Brain microvascular endothelial cell (primary cell): ENCODE results near the gene NMRAL1.

Source experiments
- DNase-seq: peaks from one replicate; pipeline ENCODE4 v3.0.0-alpha.2; 2020
- H3K27ac ChIP-seq: fragments of 250-450 bp; sonication (Bioruptor Pico); 2 replicates; pipeline ENCODE4 v1.5.1; 2020; ENCODE audit warnings: mild to moderate bottlenecking, moderate library complexity
- H3K27me3 ChIP-seq: fragments of 250-450 bp; sonication (Bioruptor Pico); replicated peaks from 2 replicates; pipeline ENCODE4 v1.5.1; 2020; ENCODE audit warnings: mild to moderate bottlenecking
- H3K36me3 ChIP-seq: fragments of 250-450 bp; sonication (Bioruptor Pico); replicated peaks from 2 replicates; pipeline ENCODE4 v1.5.1; 2020; ENCODE audit warnings: mild to moderate bottlenecking
- H3K4me3 ChIP-seq: 2 replicates; pipeline ENCODE4 v1.5.1; 2011; ENCODE audit warnings: low read depth, mild to moderate bottlenecking, control low read depth, low read length, moderate library complexity
- in situ Hi-C: cut with HindIII; loops from 2 replicates; pipeline ENCODE4 v1.10.0; 2017; ENCODE audit warnings: low sequenced_read_pairs, low pct_ligation_motif_present
- TF ChIP-seq, protein P1 (sequence below): IDR thresholded peaks from 2 replicates; pipeline ENCODE4 v1.5.1; 2011; ENCODE audit warnings: low read depth, mild to moderate bottlenecking, moderate library complexity, low read length, control low read depth, inconsistent platforms; ENCODE audit errors: missing control alignments

The NMRAL1 gene

DNA sequence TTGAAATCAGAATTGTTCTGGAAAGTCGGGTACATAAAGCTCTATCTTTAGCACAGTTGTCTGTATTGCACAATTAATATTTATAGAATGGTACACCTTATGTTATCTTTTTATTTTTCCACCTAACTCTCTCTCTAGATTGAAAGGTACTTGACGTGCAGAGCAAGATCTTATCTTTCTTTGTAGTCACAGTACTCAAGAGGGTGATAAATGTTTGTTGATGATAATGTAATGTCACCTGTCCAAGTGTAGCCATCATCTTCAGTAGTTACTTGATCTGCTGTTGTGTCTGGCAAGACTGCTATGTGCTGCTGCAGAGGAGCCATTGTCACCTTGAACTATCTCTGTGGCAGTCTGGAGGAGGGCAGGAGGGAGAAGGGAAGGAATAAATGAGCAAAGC lies 7.1 kb upstream of the NMRAL1 start:
- TF ChIP-seq, protein P1, sequence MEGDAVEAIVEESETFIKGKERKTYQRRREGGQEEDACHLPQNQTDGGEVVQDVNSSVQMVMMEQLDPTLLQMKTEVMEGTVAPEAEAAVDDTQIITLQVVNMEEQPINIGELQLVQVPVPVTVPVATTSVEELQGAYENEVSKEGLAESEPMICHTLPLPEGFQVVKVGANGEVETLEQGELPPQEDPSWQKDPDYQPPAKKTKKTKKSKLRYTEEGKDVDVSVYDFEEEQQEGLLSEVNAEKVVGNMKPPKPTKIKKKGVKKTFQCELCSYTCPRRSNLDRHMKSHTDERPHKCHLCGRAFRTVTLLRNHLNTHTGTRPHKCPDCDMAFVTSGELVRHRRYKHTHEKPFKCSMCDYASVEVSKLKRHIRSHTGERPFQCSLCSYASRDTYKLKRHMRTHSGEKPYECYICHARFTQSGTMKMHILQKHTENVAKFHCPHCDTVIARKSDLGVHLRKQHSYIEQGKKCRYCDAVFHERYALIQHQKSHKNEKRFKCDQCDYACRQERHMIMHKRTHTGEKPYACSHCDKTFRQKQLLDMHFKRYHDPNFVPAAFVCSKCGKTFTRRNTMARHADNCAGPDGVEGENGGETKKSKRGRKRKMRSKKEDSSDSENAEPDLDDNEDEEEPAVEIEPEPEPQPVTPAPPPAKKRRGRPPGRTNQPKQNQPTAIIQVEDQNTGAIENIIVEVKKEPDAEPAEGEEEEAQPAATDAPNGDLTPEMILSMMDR = no peak
- Histone ChIP-seq H3K36me3 (peaks cover 11% of the 10 kb centered on the region), H3K27me3 (no peaks in the 10 kb centered on the region), H3K27ac (no peak overlapping the region), H3K4me3 (no peak overlapping the region)
- DNase-seq = no peak
- in situ Hi-C loops = no loop called here

DNA sequence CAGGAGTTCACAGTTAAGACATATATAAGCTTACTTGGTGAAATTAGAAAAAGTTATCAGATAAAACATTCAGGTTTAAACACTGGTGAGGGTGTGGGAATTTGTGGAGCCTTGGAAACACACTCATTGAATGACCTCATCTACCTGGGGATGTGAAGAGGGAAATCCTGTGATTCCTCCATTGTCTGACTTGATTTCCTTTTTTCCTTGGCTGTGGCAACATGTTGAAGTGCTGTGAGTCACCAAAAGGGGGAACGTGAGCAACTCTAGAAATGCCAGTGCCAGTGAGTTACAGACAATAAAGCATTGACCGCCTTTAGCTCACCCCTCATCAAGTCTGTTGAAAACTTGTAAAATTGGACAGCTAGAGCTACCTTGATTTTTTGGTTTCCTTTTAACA lies 3.5 kb upstream of the NMRAL1 start:
- Histone ChIP-seq H3K4me3 (no peak overlapping the region), H3K27ac (no peak overlapping the region), H3K27me3 (no peaks in the 10 kb centered on the region), H3K36me3 (no peaks in the 10 kb centered on the region)
- in situ Hi-C loops = no loop called here
- DNase-seq = no peak
- TF ChIP-seq, protein P1 = peak; percentile 39

DNA sequence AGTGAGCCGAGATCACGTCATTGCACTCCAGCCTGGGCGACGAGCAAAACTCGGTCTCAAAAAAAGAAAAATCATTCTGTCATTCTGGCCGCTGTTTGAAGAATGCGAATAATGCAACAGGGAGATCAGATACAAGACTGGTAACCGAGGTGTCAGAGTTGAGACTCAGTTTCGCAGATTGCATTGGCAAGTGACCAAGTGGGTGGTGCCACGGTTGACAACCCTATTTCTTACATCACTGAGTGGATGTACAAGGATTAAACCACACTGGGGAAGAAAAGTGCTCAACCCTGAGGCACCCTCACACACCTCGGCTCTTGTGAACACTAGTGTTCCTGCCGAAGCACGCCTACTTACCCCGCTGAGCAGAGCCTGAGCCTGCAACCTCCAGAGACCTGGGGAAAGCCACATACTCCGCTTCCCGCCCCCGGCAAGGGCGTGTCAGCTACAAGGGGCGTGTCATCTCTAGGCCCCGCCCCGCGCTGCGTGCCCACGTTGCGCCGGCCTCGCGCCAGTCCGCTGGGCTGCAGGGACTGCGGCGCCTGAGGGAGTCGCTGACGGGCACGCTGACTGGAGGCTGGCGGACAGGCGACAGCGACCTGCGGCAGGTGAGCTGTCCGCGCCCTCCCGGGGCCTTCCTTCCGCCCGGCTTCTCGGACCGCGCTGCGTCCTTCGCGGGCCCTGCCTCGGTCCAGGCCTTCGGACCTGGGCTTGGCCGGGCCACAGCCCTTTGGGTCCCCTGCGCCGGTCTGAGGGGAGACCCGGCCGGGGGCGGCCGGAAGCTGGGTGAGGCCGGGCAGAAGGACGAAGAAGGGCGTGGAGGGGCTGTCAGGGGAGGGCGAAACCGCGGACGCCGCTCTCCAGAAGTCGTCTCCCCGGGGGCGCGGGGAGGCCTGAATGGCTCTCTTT lies 1.7 kb upstream of the NMRAL1 start, which contains the start of gene HMOX2:
HMOX2 (plus strand) TSS at position 519 of the 909 bp plus-strand sequence. CDS start 29,127 bp downstream, outside the sequence.
- Histone ChIP-seq H3K36me3 (no peaks in the 10 kb centered on the region), H3K4me3 (peak within 1 kb of the TSS; percentile 81), H3K27ac (peak within 1 kb of the TSS; percentile 33), H3K27me3 (no peaks in the 10 kb centered on the region)
- TF ChIP-seq, protein P1 = peak; percentile 38
- DNase-seq = peak; percentile 86
- in situ Hi-C loops = no loop called here

DNA sequence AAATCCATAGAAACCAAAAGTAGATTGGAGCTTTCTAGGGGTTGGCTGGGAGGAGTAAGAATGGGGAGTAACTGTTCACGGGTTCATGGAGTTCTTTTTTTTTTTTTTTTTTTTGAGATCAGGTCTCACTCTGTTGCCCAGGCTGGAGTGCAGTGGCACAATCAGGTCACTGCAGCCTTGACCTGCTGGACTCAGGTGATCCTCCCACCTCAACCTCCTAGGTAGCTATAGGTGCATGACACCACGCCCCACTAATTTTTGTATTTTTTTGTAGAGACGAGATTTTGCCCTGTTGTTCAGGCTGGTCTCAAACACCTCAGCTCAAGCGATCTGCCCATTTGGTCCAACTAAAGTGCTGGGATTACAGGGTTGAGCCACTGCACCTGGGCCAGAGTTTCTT lies 1.5 kb downstream of the NMRAL1 start:
- no peaks in the 10 kb centered on the region for H3K27me3 ChIP-seq
- no peaks in the 10 kb centered on the region for H3K36me3 ChIP-seq
- no peak overlapping the region for H3K27ac ChIP-seq
- DNase-seq = no peak
- TF ChIP-seq, protein P1 = no peak
- no peak overlapping the region for H3K4me3 ChIP-seq
- in situ Hi-C loops = no loop called here

DNA sequence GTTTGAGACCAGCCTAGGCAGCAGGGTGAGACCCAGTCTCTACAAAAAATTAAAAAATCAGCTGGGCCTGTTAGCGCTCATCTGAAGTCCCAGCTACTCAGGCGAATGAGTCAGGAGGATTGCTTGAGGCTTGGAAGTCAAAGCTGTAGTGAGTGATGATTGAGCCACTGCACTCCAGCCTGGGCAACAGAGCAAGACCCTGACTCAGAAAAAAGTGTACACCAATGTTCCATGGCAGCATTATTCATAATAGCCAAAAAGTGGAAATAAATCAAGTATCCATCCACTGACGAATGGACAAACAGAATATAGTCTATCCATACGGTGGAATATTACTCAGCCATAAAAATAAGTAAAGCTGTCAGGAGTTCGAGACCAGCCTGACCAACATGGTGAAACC lies 2.6 kb downstream of the NMRAL1 start:
- no peaks in the 10 kb centered on the region for H3K27me3 ChIP-seq
- H3K4me3 ChIP-seq = no peak overlapping the region
- DNase-seq = no peak
- H3K27ac ChIP-seq = no peak overlapping the region
- TF ChIP-seq, protein P1 = no peak
- peaks cover under 1% of the 10 kb centered on the region for H3K36me3 ChIP-seq
- in situ Hi-C loops = no loop called here
